HUES6 (cell line): ENCODE measurements around the gene KRT20.

ENCODE experiments used
- H3K27ac ChIP-seq: 2 replicates; pipeline ENCODE4 v1.7.0; 2013; ENCODE audit warnings: low read depth, mild to moderate bottlenecking, low read length, inconsistent platforms
- H3K27me3 ChIP-seq: 2 replicates; pipeline ENCODE4 v1.6.1; 2013; ENCODE audit warnings: low read length; ENCODE audit not compliant: control insufficient read depth, insufficient read depth
- H3K36me3 ChIP-seq: 2 replicates; pipeline ENCODE4 v1.6.1; 2013; ENCODE audit warnings: low read length; ENCODE audit not compliant: control insufficient read depth, insufficient read depth
- H3K4me1 ChIP-seq: 2 replicates; pipeline ENCODE4 v1.6.1; 2013; ENCODE audit warnings: low read length; ENCODE audit not compliant: control insufficient read depth, insufficient read depth
- H3K4me3 ChIP-seq: 2 replicates; pipeline ENCODE4 v1.5.1; 2013; ENCODE audit warnings: low read depth, low read length
- H3K9ac ChIP-seq: one replicate; pipeline ENCODE4 v1.6.1; 2013; ENCODE audit warnings: mild to moderate bottlenecking, low read length
- H3K9me3 ChIP-seq: 2 replicates; pipeline ENCODE4 v1.6.1; 2013; ENCODE audit warnings: low read depth, low read length; ENCODE audit not compliant: control insufficient read depth, insufficient read depth

The KRT20 gene

GRCh38 chr17:40912486-40913210 lies 27.6 kb upstream of the KRT20 start:
- no peaks in the 10 kb centered on the region for H3K9me3 ChIP-seq
- no peaks in the 10 kb centered on the region for H3K4me1 ChIP-seq
- H3K9ac ChIP-seq: no peak overlapping the region
- H3K4me3 ChIP-seq: no peak overlapping the region
- no peaks in the 10 kb centered on the region for H3K27me3 ChIP-seq
- no peaks in the 10 kb centered on the region for H3K36me3 ChIP-seq
- no peak overlapping the region for H3K27ac ChIP-seq

- H3K4me1 ChIP-seq: no peaks in the 10 kb centered on the region
- H3K27ac ChIP-seq: no peak overlapping the region
- H3K9ac ChIP-seq: no peak overlapping the region
Measured at GRCh38 chr17:40910441-40910841, 25.4 kb upstream of the KRT20 start.

GRCh38 chr17:40909755-40910154 lies 24.7 kb upstream of the KRT20 start:
- H3K9ac ChIP-seq: no peak overlapping the region

More at GRCh38 chr17:40910441-40910841, 25.4 kb upstream of the KRT20 start:
- Histone ChIP-seq H3K36me3 (no peaks in the 10 kb centered on the region), H3K9me3 (no peaks in the 10 kb centered on the region), H3K27me3 (peaks cover 5% of the 10 kb centered on the region; the same call in 1 of the 2 replicates), H3K4me3 (no peak overlapping the region)

DNA sequence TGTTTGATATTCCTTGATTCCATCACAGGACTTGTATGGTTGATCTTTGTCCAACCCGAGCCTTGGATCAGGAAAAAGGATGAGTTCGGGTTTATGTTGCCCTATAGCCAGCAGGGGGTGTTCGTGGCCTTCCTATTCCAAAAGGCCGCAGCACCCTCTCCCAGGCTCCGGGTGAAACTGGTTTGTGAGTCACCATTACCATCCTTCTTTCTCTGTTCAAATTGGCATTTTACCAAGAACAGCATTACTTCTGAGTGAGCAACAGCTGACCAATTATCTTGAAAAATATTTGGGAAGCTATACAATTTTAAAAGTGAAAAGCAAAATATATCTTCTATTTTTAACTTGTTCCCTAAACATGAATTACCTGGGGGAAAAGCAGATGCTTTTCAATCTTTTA lies 24.3 kb upstream of the KRT20 start:
- no peaks in the 10 kb centered on the region for H3K4me1 ChIP-seq
- H3K4me3 ChIP-seq: no peak overlapping the region
- H3K27ac ChIP-seq: no peak overlapping the region
- H3K27me3 ChIP-seq: peaks cover 5% of the 10 kb centered on the region; the same call in 1 of the 2 replicates
- no peaks in the 10 kb centered on the region for H3K36me3 ChIP-seq
- H3K9ac ChIP-seq: no peak overlapping the region
- no peaks in the 10 kb centered on the region for H3K9me3 ChIP-seq

More at GRCh38 chr17:40909755-40910154, 24.7 kb upstream of the KRT20 start:
- H3K4me3 ChIP-seq: no peak overlapping the region
- no peaks in the 10 kb centered on the region for H3K9me3 ChIP-seq
- H3K36me3 ChIP-seq: no peaks in the 10 kb centered on the region
- H3K4me1 ChIP-seq: no peaks in the 10 kb centered on the region
- no peak overlapping the region for H3K27ac ChIP-seq
- peaks cover 5% of the 10 kb centered on the region; the same call in 1 of the 2 replicates for H3K27me3 ChIP-seq

DNA sequence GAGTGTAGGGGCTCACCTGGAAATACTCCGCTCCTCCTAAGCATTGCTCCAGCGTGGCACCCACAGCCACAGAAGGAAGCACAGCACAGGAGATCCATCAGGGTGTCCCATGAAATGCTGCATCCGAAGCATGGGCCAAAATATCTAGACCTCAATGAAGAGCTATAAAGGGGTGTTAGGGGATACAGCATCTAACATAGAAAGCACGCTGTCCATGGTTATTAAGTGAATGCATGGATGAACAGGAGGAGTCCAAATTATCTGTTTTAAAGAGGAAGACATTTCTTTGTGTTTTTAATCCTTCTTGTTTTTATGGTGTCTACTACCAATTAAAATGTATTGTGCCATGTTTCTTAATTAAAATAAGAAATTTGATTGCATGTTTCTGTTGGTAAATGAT lies 21.6 kb upstream of the KRT20 start:
- Histone ChIP-seq H3K27ac (no peak overlapping the region), H3K4me3 (no peak overlapping the region), H3K4me1 (peaks cover 11% of the 10 kb centered on the region; the same call in 1 of the 2 replicates), H3K9me3 (no peaks in the 10 kb centered on the region), H3K36me3 (no peaks in the 10 kb centered on the region), H3K27me3 (peaks cover 5% of the 10 kb centered on the region; the same call in 1 of the 2 replicates), H3K9ac (no peak overlapping the region)

DNA sequence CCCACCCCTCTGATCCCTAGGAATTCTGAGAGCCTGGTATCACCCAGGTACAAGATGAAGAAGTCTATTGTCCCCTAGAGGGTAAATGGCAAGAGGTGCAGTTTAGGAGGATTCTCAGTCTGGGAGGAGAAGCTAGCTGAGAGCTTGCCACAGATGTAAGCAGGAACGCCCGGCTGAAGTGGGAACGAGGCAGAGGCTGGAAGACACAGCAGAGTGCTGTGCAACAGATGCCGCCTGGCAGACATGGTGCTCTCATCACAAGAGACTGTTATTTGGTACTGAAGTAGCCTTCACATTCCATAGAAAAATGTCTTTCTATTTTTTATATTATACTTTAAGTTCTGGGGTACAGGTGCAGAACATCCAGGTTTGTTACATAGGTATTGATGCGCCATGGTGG lies 20.3 kb upstream of the KRT20 start:
- Histone ChIP-seq H3K9ac (no peak overlapping the region), H3K27ac (no peak overlapping the region), H3K4me1 (peaks cover 11% of the 10 kb centered on the region; the same call in 1 of the 2 replicates), H3K36me3 (no peaks in the 10 kb centered on the region), H3K27me3 (peaks cover 5% of the 10 kb centered on the region; the same call in 1 of the 2 replicates), H3K9me3 (no peaks in the 10 kb centered on the region), H3K4me3 (no peak overlapping the region)

- H3K9me3 ChIP-seq: no peaks in the 10 kb centered on the region
- H3K4me1 ChIP-seq: peaks cover 11% of the 10 kb centered on the region; the same call in 1 of the 2 replicates
- H3K36me3 ChIP-seq: no peaks in the 10 kb centered on the region
- H3K27me3 ChIP-seq: peaks cover 5% of the 10 kb centered on the region; the same call in 1 of the 2 replicates
- no peak overlapping the region for H3K4me3 ChIP-seq
- no peak overlapping the region for H3K27ac ChIP-seq
- H3K9ac ChIP-seq: no peak overlapping the region
Measured at GRCh38 chr17:40903129-40903847, 18.2 kb upstream of the KRT20 start.

DNA sequence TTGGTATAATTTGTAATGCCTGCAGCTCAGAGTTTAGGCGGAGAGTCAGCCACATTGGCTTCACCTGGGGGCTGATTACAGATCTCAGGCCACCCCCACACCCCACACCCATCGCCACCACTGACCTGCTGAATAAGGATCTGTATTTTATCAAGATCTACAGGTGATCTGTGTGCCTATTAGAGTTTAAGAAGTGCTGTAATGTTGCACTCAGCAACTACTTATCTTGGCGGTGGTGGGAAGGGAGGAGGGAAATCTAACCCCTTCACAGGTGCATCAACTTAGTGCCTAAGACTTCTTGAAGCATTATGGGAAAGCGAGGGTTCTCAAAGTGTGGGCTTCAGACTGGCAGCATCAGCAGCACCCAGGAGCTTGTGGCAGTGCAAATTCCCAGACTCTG lies 17.5 kb upstream of the KRT20 start:
- Histone ChIP-seq H3K4me1 (peaks cover 11% of the 10 kb centered on the region; the same call in 1 of the 2 replicates), H3K4me3 (no peak overlapping the region), H3K36me3 (no peaks in the 10 kb centered on the region), H3K9me3 (no peaks in the 10 kb centered on the region), H3K27me3 (peaks cover 5% of the 10 kb centered on the region; the same call in 1 of the 2 replicates), H3K27ac (no peak overlapping the region), H3K9ac (no peak overlapping the region)

DNA sequence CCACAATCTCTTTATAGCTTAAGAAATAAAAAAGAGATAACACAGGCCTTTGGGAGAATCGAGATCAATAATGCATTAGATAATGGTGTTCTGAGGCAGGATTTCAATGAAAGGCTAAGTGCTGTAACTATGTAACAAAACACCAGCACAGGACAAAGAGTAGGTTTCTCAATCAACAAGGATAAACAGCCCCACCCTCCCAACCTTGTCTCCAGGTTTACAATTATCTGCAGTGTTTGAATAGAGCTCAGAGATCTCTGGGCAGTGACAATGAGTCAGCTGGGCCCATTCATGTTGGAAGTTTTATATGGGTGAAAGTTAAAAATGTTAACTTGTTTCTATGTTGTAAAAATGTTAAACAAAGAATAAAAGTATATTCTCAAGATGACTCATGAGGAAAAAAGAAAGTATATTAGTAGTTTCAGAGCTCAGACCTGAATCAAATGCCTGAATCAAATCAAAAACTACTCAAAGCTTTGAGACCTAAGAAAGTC lies 17.0 kb upstream of the KRT20 start:
- Histone ChIP-seq H3K4me3 (no peak overlapping the region), H3K9ac (no peak overlapping the region), H3K9me3 (no peaks in the 10 kb centered on the region), H3K36me3 (no peaks in the 10 kb centered on the region), H3K27me3 (peaks cover 5% of the 10 kb centered on the region; the same call in 1 of the 2 replicates), H3K27ac (no peak overlapping the region), H3K4me1 (peaks cover 11% of the 10 kb centered on the region; the same call in 1 of the 2 replicates)

GRCh38 chr17:40900809-40901356 lies 15.8 kb upstream of the KRT20 start:
- no peak overlapping the region for H3K27ac ChIP-seq

More at GRCh38 chr17:40900809-40901356, 15.8 kb upstream of the KRT20 start:
- no peaks in the 10 kb centered on the region for H3K36me3 ChIP-seq
- H3K9ac ChIP-seq: no peak overlapping the region
- H3K9me3 ChIP-seq: no peaks in the 10 kb centered on the region
- H3K4me1 ChIP-seq: peaks cover 11% of the 10 kb centered on the region; the same call in 1 of the 2 replicates
- H3K4me3 ChIP-seq: no peak overlapping the region
- no peaks in the 10 kb centered on the region for H3K27me3 ChIP-seq
